HG03571 (cell line): ENCODE data around the gene BMPER.

Experiments
- ATAC-seq: cut with Tn5 transposase; IDR thresholded peaks from one replicate; pipeline ENCODE4 v1.9.1; 2021; ENCODE audit not compliant: unreplicated experiment

The BMPER gene

DNA sequence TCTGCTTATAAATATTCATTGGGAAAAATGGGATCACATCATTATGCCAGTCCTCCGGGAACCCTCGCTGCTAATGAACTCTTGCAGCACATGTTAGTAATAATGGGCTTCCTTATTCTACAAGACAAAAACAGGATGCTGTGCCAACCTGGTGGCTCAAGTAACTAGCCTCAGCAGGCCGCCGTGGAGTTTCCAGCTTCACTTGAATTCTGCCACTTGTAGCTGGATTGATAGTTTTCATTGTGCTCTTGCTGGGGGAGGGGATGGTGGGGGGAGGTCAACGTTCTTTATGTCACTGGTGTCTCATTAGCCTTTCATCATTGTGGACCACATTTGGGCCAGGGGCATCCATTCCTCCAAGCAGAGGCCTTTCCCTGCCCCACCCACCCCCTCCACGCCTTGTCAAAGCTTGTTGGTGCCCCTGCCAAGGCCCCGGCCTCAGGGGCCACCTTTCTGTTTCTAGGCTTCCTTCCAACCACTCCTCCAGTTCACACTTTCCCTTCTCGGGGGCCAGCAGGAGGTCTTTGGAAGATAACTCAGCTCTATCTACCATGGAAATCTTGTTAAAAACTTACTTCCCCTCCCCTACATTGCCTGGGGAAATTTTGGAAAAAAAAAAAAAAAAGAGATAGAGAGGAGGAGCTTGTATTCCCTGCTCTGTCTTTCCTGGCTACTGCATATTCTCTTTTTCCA lies 153.9 kb downstream of the BMPER start:
- ATAC-seq = no peak

DNA sequence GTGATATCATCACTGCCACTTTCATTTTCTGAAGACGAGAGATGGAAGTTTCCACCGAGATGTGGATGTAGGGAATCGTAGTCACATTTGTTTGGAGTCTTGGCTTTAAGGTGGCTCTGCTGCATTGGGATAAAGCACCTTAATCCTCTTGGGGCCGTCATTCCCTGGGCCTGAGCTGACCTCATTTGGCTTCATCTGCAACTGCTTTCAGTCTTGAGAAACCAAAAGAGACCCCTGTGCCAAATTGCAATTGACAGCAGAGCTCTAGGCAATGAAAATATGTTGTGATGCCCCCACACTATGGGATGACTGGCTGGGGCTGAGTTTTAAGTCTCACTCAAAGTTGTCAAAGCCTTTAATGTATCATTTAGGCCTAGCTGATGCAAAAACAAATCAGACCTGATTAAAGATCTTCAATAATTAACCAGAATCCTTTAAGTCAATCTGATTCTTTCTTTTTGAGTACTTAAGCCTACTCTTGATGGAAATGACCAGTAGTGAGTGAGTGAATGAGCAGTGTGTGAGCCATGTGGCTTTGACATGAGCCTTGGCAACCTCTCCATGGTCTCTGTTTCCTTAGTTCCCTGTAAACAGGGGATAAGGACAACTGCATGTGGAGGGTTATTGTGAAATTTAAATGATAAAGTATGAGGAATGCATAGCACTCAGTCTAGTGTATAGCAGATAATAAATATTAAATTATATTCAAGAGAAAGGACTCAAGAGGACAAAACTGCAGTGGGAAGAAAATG lies 155.0 kb downstream of the BMPER start:
- no peak for ATAC-seq

DNA sequence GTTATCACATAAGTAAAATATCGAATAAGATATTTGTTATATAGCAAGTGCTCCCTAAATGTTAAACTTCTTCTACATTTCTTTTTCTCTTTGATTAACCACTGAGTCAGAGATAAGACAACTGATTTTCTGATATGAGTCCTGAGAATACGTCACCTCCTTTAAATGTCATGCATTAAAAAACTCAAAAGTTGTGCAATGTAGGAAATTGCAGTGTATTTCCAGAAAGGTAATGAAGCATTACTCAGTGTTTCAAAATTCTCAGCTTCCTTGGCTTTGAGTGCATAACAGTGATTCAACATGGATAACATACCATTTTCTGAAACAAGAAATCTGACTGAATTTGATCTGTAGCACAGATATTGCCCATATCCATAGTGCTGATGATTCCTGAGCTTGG lies 155.8 kb downstream of the BMPER start:
- no peak for ATAC-seq

DNA sequence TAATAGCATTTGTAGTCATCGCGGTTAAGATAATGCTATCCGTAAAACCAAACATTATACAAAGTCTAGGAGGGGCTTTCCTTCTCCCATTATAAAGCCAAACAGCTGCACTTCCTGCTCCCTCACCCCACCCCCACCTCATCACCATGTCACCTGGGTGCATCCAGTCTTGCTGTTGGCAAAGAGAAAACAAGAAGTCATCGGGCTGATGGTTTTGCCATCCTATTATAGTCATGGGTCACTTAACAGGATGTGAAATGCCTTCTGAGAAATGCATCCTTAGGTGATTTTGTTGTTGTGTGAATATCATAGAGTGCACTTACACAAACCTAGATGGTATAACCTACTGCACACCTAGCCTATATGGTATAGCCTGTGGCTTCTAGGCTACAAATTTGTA lies 157.0 kb downstream of the BMPER start:
- no peak for ATAC-seq

DNA sequence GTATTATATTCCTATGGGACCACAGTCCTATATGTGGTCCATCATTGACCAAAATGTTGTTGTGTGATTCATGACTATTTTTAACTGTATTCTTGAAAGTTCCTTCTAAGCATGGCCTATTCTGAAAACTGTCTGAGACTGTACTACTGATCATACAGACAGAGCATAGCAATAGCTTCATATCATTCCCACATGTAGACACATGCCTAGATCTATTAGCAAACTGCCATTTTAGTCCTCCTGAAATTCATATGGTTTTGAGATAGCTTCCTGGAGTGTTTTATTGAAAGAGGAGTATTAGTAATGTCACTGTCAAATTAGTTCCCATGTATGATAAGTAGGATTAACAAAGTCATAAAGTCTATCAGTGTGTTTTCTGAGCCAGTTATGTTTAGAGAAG lies 157.5 kb downstream of the BMPER start:
- no peak for ATAC-seq

DNA sequence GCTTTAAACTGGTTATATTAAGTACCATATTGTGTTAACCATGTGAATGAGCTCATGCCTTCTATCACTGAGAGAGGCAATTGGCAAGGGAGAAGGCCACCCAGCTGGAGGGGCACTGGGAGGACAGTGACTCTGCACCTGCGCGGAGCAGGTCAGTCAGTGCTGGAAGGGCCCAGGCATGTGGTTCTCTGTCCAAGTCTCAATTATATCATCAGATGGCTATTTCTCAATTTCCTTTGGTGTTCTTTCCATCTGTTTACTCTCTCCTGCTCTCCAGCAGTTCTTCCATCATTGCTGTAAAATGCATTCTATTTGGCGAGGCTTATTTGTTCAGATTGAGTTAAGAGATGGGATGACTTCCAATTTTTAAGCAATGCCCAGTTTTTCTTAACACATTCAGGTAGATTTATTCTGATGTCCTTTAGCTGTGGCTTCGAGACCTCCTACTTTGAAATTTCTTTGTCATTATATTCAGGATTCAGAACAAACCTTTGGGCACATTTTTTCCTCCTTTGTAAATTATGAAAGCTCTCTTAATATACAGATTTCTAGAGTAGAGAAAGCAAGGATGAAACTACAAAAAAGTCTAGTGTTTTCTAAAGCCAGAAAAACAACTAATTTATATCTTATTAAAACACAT lies 159.3 kb downstream of the BMPER start:
- no peak for ATAC-seq

DNA sequence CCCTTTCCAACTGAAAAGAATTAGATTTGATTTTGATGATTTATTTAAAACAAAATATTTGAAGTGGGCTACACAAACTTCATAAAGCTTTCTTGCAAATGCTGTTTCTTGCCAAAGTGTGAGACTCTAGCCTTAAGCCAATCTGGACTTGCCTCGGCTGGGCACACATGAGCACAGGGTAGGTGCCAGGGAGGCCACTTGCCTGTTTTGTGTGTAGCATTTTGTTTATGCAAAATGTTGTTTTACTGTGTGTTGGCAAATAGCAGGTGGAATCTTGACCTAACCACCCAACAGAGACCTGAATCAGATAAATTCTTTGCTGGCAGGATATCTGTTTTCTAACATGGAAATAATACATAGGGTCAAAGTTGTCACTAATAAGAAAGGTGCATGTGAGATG lies 161.1 kb downstream of the BMPER start:
- no peak for ATAC-seq

DNA sequence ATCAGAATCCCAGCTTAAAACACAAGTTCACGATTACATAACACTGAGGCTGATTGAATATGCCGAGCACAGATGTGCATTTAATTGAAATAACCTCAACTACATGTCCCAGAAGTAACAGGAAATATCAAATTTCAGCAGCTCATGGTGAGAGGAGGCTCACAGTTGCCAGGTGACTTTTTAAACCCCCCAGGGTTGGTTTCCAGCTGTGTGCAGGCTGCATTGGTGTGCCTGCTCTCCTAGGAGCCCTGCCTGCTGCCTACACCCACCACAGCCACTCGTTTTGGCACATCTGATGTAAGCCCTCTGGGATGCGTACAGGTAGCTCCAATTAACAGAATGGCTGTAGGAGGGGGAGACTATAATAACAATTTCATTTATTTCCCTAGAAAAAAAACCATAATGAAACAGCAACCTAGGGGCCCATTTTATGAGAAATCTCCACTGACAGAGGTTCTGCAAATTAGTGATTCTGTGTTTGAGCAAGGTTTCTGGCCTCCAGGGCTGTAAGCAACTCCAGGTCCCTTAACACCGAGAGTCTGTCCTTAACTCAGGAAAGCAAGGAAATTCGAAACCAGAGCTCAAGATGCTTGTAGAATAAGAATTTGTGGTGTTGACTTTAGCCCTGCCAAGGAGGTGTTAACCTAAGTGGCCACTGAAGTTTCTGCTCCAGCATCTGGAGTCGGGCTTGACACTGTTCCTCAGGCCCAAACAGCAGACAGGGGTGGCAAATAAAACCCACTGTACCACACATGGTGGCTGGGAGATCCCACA lies 161.9 kb downstream of the BMPER start:
- ATAC-seq = no peak

DNA sequence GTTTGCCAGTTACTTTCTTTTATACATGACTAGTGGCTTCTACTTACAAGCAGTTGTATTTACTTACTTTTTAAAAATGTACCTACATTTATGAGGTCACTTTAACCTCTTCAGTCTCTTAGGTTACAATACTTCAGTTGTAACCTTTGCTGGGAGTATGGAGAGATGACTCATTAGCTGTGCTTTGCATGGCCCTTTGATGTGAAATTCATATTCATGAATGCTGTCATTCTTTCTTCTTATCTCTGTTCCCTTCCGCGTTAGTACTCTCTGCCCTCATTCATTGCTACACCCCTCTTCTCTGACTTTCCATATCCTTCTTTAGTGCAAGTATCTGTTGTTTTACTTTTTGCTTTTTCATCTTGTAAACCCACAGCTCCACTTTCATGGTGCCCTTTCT lies 164.3 kb downstream of the BMPER start:
- no peak for ATAC-seq

DNA sequence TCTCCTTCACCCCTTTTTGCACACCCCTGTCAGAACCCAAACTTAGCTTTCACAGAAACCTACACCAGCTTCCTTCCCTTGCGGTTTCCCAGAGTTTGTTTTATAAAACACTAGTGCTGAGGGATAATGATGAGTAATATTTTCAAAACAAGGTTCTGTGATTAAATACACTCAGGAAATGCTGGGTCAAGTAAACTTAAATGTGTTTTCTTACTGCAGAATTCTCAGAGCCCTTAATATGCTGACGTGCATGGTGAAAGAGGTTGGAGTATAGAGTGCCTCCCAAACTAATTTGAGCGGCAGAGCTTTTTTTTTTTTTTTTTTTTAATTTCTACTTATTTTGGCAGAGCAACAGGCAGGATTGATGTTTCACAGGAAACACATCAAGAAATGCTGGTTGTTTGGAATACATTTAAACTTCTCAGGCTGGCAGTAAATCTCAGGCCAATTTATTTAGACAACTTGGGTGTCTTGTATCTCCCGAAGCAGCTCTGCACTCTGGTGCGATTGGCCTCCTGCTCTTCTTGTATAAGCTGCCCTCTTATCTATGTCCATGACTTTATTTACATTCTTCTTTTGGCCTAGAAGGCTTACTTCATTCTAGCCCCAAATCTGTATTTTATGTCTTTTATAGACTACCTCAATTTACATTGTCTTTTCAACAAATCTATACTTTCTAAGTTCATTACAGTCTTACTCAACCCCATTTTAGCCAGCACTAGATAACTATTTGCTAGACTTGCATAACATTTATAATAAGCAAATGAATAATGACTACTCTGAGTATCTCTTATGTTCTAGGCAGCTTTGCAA lies 165.4 kb downstream of the BMPER start:
- no peak for ATAC-seq

DNA sequence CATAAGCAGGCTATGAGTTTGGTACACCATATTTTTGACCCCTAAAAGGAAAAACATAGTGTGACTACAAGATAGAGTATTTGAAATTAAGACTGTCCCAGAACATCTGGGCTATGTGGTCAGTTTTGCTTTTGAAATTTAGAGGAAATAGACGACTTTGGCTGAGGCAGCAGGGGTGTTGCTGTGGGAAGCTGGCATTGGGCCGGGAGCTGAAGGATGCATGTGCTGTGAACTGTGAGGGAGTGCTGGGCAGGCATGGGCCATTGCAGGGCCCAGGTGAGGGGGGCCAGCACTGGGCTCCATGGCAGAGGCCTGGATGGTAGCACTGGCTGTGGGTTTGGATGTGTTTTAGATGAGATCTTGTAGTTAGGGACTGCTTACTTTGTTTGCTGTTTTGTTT lies 168.3 kb downstream of the BMPER start:
- ATAC-seq = no peak

DNA sequence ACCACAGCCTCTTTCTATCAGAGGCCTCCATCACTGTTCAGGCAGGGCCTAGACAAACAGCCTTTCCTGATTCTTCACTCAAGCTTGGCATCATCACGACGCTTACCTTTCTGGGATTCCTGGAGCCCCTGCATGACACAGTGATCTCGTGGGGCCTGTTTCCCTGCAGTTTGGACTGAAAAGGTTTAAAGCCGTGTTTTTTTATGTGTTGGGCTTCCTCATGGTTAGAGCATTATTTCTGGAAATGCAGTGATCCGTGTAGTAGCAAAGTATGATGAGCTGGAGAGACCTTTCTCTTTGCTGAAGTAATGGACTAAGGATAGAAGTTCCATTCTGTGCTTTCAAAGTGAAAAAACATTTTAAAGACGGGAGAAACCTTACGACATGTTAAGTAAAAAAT lies 169.1 kb downstream of the BMPER start:
- ATAC-seq = no peak

DNA sequence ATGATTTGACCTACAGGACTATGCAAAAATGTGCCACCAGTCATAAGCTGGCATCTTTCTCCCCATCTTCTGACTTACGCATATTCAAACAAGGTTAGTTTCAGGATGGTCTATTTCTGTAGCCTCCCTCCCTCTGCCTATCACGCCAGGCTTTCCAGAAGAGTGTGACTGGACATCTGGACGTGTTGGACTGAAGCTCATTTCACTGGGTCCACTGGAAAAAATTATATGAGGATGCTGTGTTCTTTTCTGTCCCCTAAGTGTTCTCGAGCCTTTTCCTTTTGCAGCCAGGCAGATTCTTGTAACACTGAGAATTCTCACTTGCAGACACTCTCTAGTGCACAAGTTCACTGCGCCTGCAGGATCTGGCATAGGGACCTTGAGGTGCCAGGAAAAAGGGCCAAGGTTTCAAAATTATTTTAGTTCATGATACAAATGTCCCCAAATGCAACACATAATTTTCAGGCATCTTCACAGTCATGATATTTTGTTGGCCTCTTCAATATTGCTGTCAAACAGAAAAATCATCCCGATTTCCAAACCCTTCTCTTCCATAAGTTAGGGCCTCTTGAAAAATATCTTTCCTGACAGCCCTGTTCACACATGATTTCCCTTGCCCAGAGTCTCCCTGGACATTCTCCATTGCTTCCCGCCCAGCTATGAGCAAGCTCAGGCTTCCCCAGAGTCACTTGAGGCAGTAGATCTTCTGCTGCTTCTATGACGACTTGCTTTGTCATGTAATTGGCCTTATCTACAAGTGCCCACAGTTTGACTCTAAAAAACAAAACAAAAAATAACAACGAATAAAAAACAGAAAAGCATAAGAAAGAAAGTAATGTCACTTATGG lies 170.4 kb downstream of the BMPER start:
- no peak for ATAC-seq

DNA sequence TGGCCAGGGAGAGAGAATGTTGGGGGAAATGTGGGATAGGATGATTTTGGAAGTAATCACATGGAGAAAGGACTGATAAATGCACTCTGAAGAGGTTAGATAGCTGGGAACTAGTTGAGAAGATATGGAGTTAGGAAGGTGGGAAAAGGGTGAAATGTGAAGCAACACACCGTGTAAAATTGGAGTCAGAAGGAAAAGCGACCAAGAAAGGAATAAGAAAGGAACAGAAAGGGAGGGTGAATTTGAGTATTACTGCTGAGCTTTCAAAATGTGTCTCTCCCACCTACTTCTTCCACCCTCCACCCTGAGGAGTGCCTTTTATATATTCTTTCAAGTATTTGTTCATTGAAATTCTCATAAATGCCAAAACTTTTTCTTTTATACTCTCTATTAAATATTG lies 171.8 kb downstream of the BMPER start:
- ATAC-seq = no peak

DNA sequence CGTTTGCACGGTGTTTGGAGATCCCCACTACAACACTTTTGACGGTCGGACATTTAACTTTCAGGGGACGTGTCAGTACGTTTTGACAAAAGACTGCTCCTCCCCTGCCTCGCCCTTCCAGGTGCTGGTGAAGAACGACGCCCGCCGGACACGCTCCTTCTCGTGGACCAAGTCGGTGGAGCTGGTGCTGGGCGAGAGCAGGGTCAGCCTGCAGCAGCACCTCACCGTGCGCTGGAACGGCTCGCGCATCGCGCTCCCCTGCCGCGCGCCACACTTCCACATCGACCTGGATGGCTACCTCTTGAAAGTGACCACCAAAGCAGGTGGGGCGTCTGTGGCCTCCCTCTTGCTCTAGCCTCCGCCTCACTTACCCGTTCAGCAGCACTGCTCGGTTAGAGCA lies 173.5 kb downstream of the BMPER start:
- no peak for ATAC-seq

DNA sequence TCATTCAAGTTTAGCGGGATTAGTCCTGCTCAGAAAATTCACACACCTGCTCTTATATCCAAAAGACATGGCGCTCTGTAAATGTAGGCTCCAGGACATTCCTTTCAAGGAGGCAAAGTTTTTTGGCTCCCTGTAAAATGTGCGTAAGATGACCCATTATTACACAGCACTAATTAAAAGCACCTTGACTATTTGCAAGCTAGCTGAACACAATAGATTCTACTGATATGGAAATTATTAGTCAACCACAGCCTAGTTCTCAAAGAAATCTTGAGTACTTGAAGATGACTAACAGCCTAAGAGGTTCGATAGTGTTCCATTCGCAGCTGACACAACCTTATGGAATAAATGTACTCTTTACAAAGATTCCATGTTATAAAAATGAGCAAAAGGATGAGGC lies 175.2 kb downstream of the BMPER start:
- no peak for ATAC-seq

DNA sequence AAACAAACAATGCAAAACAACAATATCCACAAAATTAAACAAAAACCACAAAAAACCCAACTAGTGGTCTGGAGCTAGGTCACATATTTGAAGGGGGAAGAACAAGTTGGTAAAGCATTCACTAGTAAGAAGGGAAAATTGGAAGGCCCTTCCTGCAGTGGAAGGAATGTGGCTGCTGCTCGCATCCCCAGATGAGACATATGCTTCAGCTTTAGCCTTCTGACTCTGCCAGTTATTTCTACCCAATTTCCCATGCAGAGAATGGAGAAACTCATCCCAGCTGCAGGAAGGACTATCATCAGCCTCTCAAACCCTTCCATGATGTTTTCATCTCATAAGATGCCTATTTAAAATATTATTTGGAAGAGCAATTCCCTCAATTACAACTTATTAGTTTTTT lies 176.6 kb downstream of the BMPER start:
- ATAC-seq = no peak

DNA sequence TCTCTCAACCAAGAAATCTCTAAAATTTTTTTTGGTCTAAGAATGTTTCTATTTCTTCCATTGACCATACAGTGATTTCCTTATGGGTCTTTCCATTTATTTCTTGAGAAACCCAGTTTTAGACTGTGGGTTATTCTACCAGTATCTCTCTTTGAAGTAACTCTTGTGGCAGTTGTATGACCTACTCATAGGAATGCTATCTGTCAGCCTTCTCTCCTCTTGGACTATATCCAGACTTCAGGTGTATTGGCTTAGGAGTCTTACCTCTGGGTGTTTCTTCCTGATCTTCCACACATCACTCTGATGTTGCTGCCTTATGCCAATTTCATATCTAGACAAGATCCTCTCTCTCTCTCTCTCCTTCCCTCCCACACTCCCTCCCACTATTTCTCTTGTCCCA lies 178.1 kb downstream of the BMPER start:
- ATAC-seq = no peak

DNA sequence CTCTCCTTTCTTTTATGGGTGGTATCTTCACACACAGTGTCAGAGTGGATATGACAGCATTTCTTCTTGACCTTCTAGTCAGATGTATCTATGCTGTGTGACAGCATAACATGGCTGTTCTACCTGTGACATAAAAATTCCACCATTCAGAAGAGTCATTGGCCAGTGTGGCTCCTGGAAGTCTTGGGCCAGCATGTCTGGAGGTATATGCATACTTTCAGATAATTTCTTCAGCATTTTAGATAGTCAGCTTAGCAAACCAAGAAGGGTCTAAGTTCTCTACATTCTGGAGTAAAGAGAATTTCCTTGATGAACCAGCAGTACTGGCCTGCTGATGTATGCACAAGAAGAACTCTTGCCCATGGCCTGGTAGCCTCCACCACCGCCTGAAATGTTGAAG lies 179.3 kb downstream of the BMPER start:
- ATAC-seq = no peak

DNA sequence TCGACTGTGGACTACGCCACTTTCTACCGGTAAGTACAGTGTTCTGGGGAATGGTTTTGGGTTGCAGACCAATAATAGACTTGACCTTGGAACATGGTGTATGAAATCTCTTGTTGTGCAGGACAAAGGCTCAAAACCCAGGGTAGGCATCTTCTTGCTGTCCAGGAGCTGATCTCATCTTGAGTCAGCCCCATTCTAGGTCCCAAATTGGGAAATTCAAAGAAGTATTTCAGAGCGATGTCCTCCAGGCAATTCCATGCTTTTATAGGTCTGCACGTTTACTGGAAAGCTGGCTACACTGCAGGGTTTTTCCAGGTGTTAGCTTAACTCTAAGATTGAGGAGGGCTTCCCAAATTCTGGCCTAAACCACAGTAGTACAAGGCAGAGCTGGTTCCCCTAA lies 180.7 kb downstream of the BMPER start:
- no peak for ATAC-seq
